GM12878 (cell line): Measurements from ENCODE around the gene OXER1. TPM values are rescaled to one million over a fixed set of nuclear protein-coding genes. Genes with fewer than 3 reads are reported as not detected.

Experiments used
- ATAC-seq: fragments of 200-7000 bp; cut with Tn5 transposase; 3 replicates; pipeline ENCODE4 v1.9.1; 2020; ENCODE audit warnings: mild to moderate bottlenecking, moderate library complexity
- BruUV-seq: library from RNA; stranded (reverse); fragments of 400-500 nt; replicated peaks from 2 replicates; lab custom pipeline; 2021; lab: Mats Ljungman, UMichigan
- CTCF ChIA-PET: fragments of 300-600 bp; sonication (Branson Sonifier 250); formaldehyde crosslinking; extraction: SDS; loops from one replicate; lab custom pipeline; 2021; ENCODE audit warnings: inconsistent platforms; lab: Yijun Ruan, JAX
- POLR2A ChIA-PET: fragments of 350-600 bp; formaldehyde crosslinking; extraction: SDS; loops from one replicate; lab custom pipeline; 2021; ENCODE audit warnings: inconsistent platforms; lab: Charles Lee
- RAD21 ChIA-PET: fragments of 300-600 bp; sonication (Branson Sonifier 250); formaldehyde crosslinking; loops from one replicate; lab custom pipeline; 2023; ENCODE audit warnings: antibody characterized with exemption; ENCODE audit not compliant: unreplicated experiment; lab: Charles Lee
- SMC1A ChIA-PET: fragments of 300-600 bp; sonication (Branson Sonifier 250); formaldehyde crosslinking; loops from one replicate; lab custom pipeline; 2023; ENCODE audit not compliant: unreplicated experiment, uncharacterized antibody; lab: Charles Lee
- DNase-seq: peaks from one replicate; pipeline ENCODE4 v3.0.0-alpha.2; 2011; ENCODE audit warnings: low read depth, low spot score
- FAIRE-seq: peaks from 3 replicates; lab custom pipeline; 2011; peaks lifted over from hg19 to GRCh38; lab: Jason Lieb, UNC
- H2AFZ ChIP-seq: 2 replicates; pipeline ENCODE4 v1.6.0; 2011; ENCODE audit warnings: low read depth, low read length, control low read depth; ENCODE audit not compliant: control insufficient read depth
- H3K27ac ChIP-seq: 2 replicates; pipeline ENCODE4 v1.5.1; 2011; ENCODE audit warnings: control low read depth; ENCODE audit not compliant: control insufficient read depth, insufficient read depth
- H3K27me3 ChIP-seq, 2 experiments: replicated peaks in 1 of 2; 2 replicates each; pipeline versions ENCODE4 v1.6.0 to v1.6.1; 2011; ENCODE audit warnings: low read length in 1 of 2; ENCODE audit not compliant: control insufficient read depth in 2 of 2, insufficient read depth in 2 of 2
- H3K36me3 ChIP-seq, 2 experiments: 2 replicates each; pipeline ENCODE4 v1.5.1; 2011; ENCODE audit warnings: low read length in 1 of 2; ENCODE audit not compliant: control insufficient read depth in 2 of 2, insufficient read depth in 2 of 2
- H3K4me1 ChIP-seq: 2 replicates; pipeline ENCODE4 v1.6.1; 2011; ENCODE audit warnings: mild to moderate bottlenecking, low read length, moderate library complexity, mixed read lengths; ENCODE audit not compliant: control insufficient read depth, insufficient read depth
- H3K4me2 ChIP-seq: 2 replicates; pipeline ENCODE4 v1.6.0; 2011; ENCODE audit warnings: control low read depth; ENCODE audit not compliant: control insufficient read depth, insufficient read depth
- H3K4me3 ChIP-seq: fragments of 200-600 bp; sonication (generic); 2 replicates; pipeline ENCODE4 v1.5.1; 2016
- H3K79me2 ChIP-seq: 2 replicates; pipeline ENCODE4 v1.6.0; 2011; ENCODE audit warnings: low read length; ENCODE audit not compliant: control insufficient read depth, insufficient read depth
- H3K9ac ChIP-seq: 2 replicates; pipeline ENCODE4 v1.8.0; 2011; ENCODE audit warnings: low read length, control low read depth, mixed read lengths; ENCODE audit not compliant: control insufficient read depth, insufficient read depth
- H3K9me3 ChIP-seq: replicated peaks from 3 replicates; pipeline ENCODE4 v1.5.1; 2011; ENCODE audit warnings: mild to moderate bottlenecking, low read length; ENCODE audit not compliant: control insufficient read depth, insufficient read depth
- H4K20me1 ChIP-seq: 2 replicates; pipeline ENCODE4 v1.6.0; 2011; ENCODE audit not compliant: control insufficient read depth, insufficient read depth
- ATF7 ChIP-seq: fragments of 450-650 bp; IDR thresholded peaks from 2 replicates; pipeline ENCODE4 v1.6.1; 2016; ENCODE audit warnings: low read depth, mild to moderate bottlenecking
- CUX1 ChIP-seq: IDR thresholded peaks from 2 replicates; pipeline ENCODE4 v1.6.1; 2012; ENCODE audit warnings: improper control_type of control experiment, low read depth, low read length; ENCODE audit not compliant: insufficient replicate concordance
- ETV6 ChIP-seq, 2 experiments: fragments of 450-650 bp in 1 of 2; IDR thresholded peaks in 1 of 2; conservative IDR thresholded peaks in 1 of 2; 2 replicates each; pipeline ENCODE4 v1.6.1; 2014; ENCODE audit warnings: antibody characterized with exemption in 1 of 2, borderline replicate concordance in 1 of 2, low read depth in 1 of 2, mild to moderate bottlenecking in 1 of 2, moderate library complexity in 1 of 2
- FOS ChIP-seq: IDR thresholded peaks from 3 replicates; pipeline ENCODE4 v1.6.1; 2011; ENCODE audit warnings: borderline replicate concordance; ENCODE audit not compliant: insufficient read length; ENCODE audit errors: extremely low read depth
- IRF3 ChIP-seq: fragments of 450-650 bp; IDR thresholded peaks from 2 replicates; pipeline ENCODE4 v1.6.1; 2014; ENCODE audit warnings: mild to moderate bottlenecking
- STAT3 ChIP-seq: IDR thresholded peaks from 2 replicates; pipeline ENCODE4 v1.6.1; 2011; ENCODE audit warnings: low read depth, low read length, improper control_type of control experiment
- YBX1 ChIP-seq: fragments of 450-650 bp; IDR thresholded peaks from 2 replicates; pipeline ENCODE4 v1.6.1; 2016; ENCODE audit warnings: antibody characterized with exemption
- ZNF274 ChIP-seq: IDR thresholded peaks from one replicate; pipeline ENCODE4 v1.8.0; 2011; ENCODE audit not compliant: insufficient read length, insufficient read depth
- WGBS: methylation state at CpG from one replicate; pipeline ENCODE4 v1.1.6; 2016; ENCODE audit warnings: low lambda C conversion rate; ENCODE audit not compliant: insufficient replicate concordance, insufficient coverage; ENCODE audit errors: missing lambda C conversion rate; 5-methylcytosine and 5-hydroxymethylcytosine counted together
- in situ Hi-C: fragments of 300-500 bp; cut with MboI; formaldehyde crosslinking; loops from 9 replicates; pipeline ENCODE4 v1.14.3; 2018; ENCODE audit warnings: mixed read lengths
- intact Hi-C: fragments of 100-400 bp; cut with micrococcal nuclease; formaldehyde crosslinking; loops from one replicate; pipeline ENCODE4 v1.14.2; 2022; ENCODE audit not compliant: unreplicated experiment
- polyA plus RNA-seq, 11 experiments: library from polyadenylated mRNA; depleted of rRNA in 4 of 11; unstranded in 6 of 11; stranded (reverse) in 5 of 11; fragments of >200 nt; fragmentation: Nextera tagmentation in 4 of 11; fragmentation: Illumina TruSeq in 1 of 11; extraction: Ambion mirVana in 4 of 11; extraction: Trizol in 1 of 11; gene quantifications; 1 replicate in 1 of 11; 2 replicates in 10 of 11; pipeline versions ENCODE4 v1.2.1 to v1.2.3, GENCODE V29; 2011 to 2016; ENCODE audit warnings: inconsistent platforms in 2 of 11, missing spikeins in 2 of 11, low read depth in 1 of 11
- total RNA-seq, 4 experiments: library from RNA; depleted of rRNA in 3 of 4; stranded (reverse); fragments of >200 nt in 3 of 4; fragmentation: Illumina TruSeq in 1 of 4; extraction: Trizol in 1 of 4; gene quantifications; 2 replicates each; pipeline versions ENCODE4 v1.2.1 to v1.2.3, GENCODE V29; 2013 to 2021

Gene OXER1
- total and polyA plus RNA-seq, 10 of the 15 experiments (the other 5 are each of a cell fraction or from before 2014, with no cell fraction given) = 0.11 to 8.6 (median 3.3) TPM

- H3K27ac ChIP-seq = no peak overlapping the region
- WGBS = 94% methylated on average over 5 of the region's 5 CpGs
- H3K9me3 ChIP-seq = no peaks in the 10 kb centered on the region
- no peaks in the 10 kb centered on the region for H3K4me1 ChIP-seq
- no peak for TF ChIP-seq IRF3
- no peak for TF ChIP-seq ZNF274
- no peak for TF ChIP-seq STAT3
- TF ChIP-seq YBX1 = no peak
- no peak for TF ChIP-seq FOS
- no peak for TF ChIP-seq ATF7
- TF ChIP-seq CUX1 = no peak
- no peak for TF ChIP-seq ETV6 (conservative IDR thresholded peaks at IDR 0.05 in 1 of 2, IDR thresholded peaks at IDR 0.05 in 1 of 2; ENCODE audit: borderline replicate concordance in 1 of 2, low read depth in 1 of 2)
- RAD21 ChIA-PET = no interaction called here
- POLR2A ChIA-PET = no interaction called here
- no peak overlapping the region for H3K9ac ChIP-seq
- SMC1A ChIA-PET = no interaction called here
- CTCF ChIA-PET = no interaction called here
- intact Hi-C loops = no loop called here
- H3K4me2 ChIP-seq = no peak overlapping the region
- no peaks in the 10 kb centered on the region for H3K27me3 ChIP-seq
- DNase-seq (no peak), FAIRE-seq (no peak), ATAC-seq (no peak)
- no peaks in the 10 kb centered on the region; a peak in 1 of 4 replicates for H3K36me3 ChIP-seq
- H2AFZ ChIP-seq = no peak overlapping the region
- no peaks in the 10 kb centered on the region for H3K79me2 ChIP-seq
- in situ Hi-C loops = no loop called here
- no peaks in the 10 kb centered on the region for H4K20me1 ChIP-seq
- no peak overlapping the region for H3K4me3 ChIP-seq
- no TSS peak for BruUV-seq
Measured at GRCh38 chr2:42762155-42762554, 1.8 kb downstream of the OXER1 start.
